K562 (cell line): Measurements from ENCODE around the gene AIPL1. TPM values are rescaled to one million over a fixed set of nuclear protein-coding genes. Genes with fewer than 3 reads are reported as not detected.

Source experiments
- ATAC-seq: fragments of 200-7000 bp; cut with Tn5 transposase; 3 replicates; pipeline ENCODE4 v1.9.1; 2020; ENCODE audit warnings: moderate library complexity
- Bru-seq: library from RNA; stranded (reverse); fragments of 400-500 nt; gene quantifications from one replicate; lab custom pipeline; 2021; lab: Mats Ljungman, UMichigan
- BruChase-seq, 2 experiments: library from RNA; stranded (reverse); fragments of 400-500 nt; gene quantifications; one replicate each; lab custom pipeline; 2021; lab: Mats Ljungman, UMichigan
- BruUV-seq: library from RNA; stranded (reverse); fragments of 400-500 nt; replicated peaks from 2 replicates; lab custom pipeline; 2021; lab: Mats Ljungman, UMichigan
- CTCF ChIA-PET: fragments of 300-600 bp; formaldehyde crosslinking; extraction: SDS; loops from one replicate; lab custom pipeline; 2021; ENCODE audit warnings: low intra/inter-chr PET ratio; lab: Yijun Ruan, JAX
- POLR2A ChIA-PET: fragments of 300-600, 350-650 bp; sonication (Branson Sonifier 250); formaldehyde crosslinking; extraction: SDS; loops from one replicate; lab custom pipeline; 2021; ENCODE audit warnings: antibody characterized with exemption, inconsistent platforms; lab: Yijun Ruan, JAX
- DNase-seq, 4 experiments: peaks; one replicate each; pipeline versions ENCODE4 v3.0.0 to v3.0.0-alpha.2; 2011 to 2018; ENCODE audit warnings: low spot score in 3 of 4, mixed read lengths in 3 of 4; ENCODE audit errors: extremely low read depth in 1 of 4
- FAIRE-seq: peaks from 2 replicates; lab custom pipeline; 2011; peaks lifted over from hg19 to GRCh38; lab: Jason Lieb, UNC
- H2AFZ ChIP-seq: 2 replicates; pipeline ENCODE4 v1.6.0; 2011; ENCODE audit warnings: low read depth, low read length, control low read depth, inconsistent platforms
- H3K27ac ChIP-seq: fragments of 200-600 bp; 3 replicates; pipeline ENCODE4 v1.8.0; 2011; ENCODE audit warnings: low read depth, mild to moderate bottlenecking, control low read depth, inconsistent platforms, low read length, moderate library complexity, mixed read lengths; ENCODE audit errors: extremely low read depth
- H3K27me3 ChIP-seq, 2 experiments: fragments of 300-600 bp in 1 of 2; 2 replicates in 1 of 2; 3 replicates in 1 of 2; pipeline versions ENCODE4 v1.6.0 to v1.8.0; 2011; ENCODE audit warnings: inconsistent platforms in 2 of 2, low read length in 2 of 2, mild to moderate bottlenecking in 1 of 2, mixed read lengths in 1 of 2, moderate library complexity in 1 of 2; ENCODE audit not compliant: control insufficient read depth in 2 of 2, insufficient read depth in 2 of 2
- H3K36me3 ChIP-seq: fragments of 300-600 bp; 3 replicates; pipeline ENCODE4 v1.8.0; 2011; ENCODE audit warnings: mild to moderate bottlenecking, low read length, inconsistent platforms; ENCODE audit not compliant: control insufficient read depth, insufficient read depth
- H3K4me1 ChIP-seq, 2 experiments: fragments of 200-600 bp in 1 of 2; replicated peaks in 1 of 2; 2 replicates in 1 of 2; 3 replicates in 1 of 2; pipeline versions ENCODE4 v1.5.1 to v1.8.0; 2011; ENCODE audit warnings: inconsistent platforms in 2 of 2, low read length in 2 of 2, mild to moderate bottlenecking in 1 of 2, mixed read lengths in 1 of 2, moderate library complexity in 1 of 2; ENCODE audit not compliant: control insufficient read depth in 2 of 2, insufficient read depth in 2 of 2
- H3K4me2 ChIP-seq: 2 replicates; pipeline ENCODE4 v1.6.1; 2011; ENCODE audit warnings: low read length, control low read depth, inconsistent platforms, mixed read lengths; ENCODE audit not compliant: insufficient read depth
- H3K4me3 ChIP-seq: fragments of 200-600 bp; sonication (generic), shearing (Covaris generic); 2 replicates; pipeline ENCODE4 v1.5.1; 2016; ENCODE audit warnings: control low read depth, inconsistent platforms
- H3K79me2 ChIP-seq: fragments of 200-600 bp; 3 replicates; pipeline ENCODE4 v1.8.0; 2011; ENCODE audit warnings: low read length, inconsistent platforms; ENCODE audit not compliant: control insufficient read depth, insufficient read depth
- H3K9ac ChIP-seq, 2 experiments: 2 replicates each; pipeline versions ENCODE4 v1.6.0 to v1.6.1; 2011; ENCODE audit warnings: low read depth in 2 of 2, low read length in 2 of 2, control low read depth in 1 of 2, inconsistent platforms in 1 of 2, mild to moderate bottlenecking in 1 of 2, mixed read lengths in 1 of 2; ENCODE audit not compliant: insufficient read depth in 1 of 2
- H3K9me1 ChIP-seq: one replicate; pipeline ENCODE4 v1.6.0; 2011; ENCODE audit warnings: inconsistent platforms, mild to moderate bottlenecking, low read length, moderate library complexity; ENCODE audit not compliant: control insufficient read depth, insufficient read depth
- H3K9me3 ChIP-seq: replicated peaks from 2 replicates; pipeline ENCODE4 v1.5.1; 2011; ENCODE audit warnings: low read depth, low read length, inconsistent platforms; ENCODE audit not compliant: control insufficient read depth, insufficient read depth
- H4K20me1 ChIP-seq: replicated peaks from 2 replicates; pipeline ENCODE4 v1.6.1; 2011; ENCODE audit warnings: low read length, inconsistent platforms, mixed read lengths; ENCODE audit not compliant: control insufficient read depth, insufficient read depth
- KLF10 ChIP-seq: fragments of 250-450 bp; sonication (Bioruptor Pico); IDR thresholded peaks from 2 replicates; pipeline ENCODE4 v1.6.1; 2021; ENCODE audit warnings: matching md5 sums
- PCBP1 ChIP-seq: fragments of 200-400 bp; formaldehyde crosslinking; IDR thresholded peaks from 2 replicates; pipeline ENCODE4 v1.6.1; 2018; ENCODE audit warnings: mild to moderate bottlenecking, low read depth, low read length; ENCODE audit not compliant: poor library complexity, severe bottlenecking
- WGBS: fragments of 100-300 bp; shearing (Covaris generic); methylation state at CpG from one replicate; pipeline ENCODE4 v1.1.6; 2016; ENCODE audit warnings: low coverage, mixed read lengths; ENCODE audit not compliant: insufficient coverage; ENCODE audit errors: missing lambda C conversion rate; 5-methylcytosine and 5-hydroxymethylcytosine counted together
- in situ Hi-C: fragments of 300-500 bp; cut with MboI; formaldehyde crosslinking; loops from 4 replicates; pipeline ENCODE4 v1.15.0; 2018; ENCODE audit warnings: inconsistent platforms, mixed read lengths
- intact Hi-C: fragments of 100-400 bp; cut with micrococcal nuclease; formaldehyde crosslinking; loops from 2 replicates; pipeline ENCODE4 v1.14.2; 2022
- long read RNA-seq, 3 experiments: library from polyadenylated mRNA in 2 of 3; library from RNA in 1 of 3; unstranded in 2 of 3; stranded (forward) in 1 of 3; transcript quantifications; one replicate each; pipeline ENCODE4 v2.0.0, GENCODE V29; 2019 to 2022
- polyA minus RNA-seq, 3 experiments: library from RNA; depleted of rRNA, polyadenylated mRNA; stranded (reverse); fragments of >200 nt; gene quantifications; 2 replicates each; pipeline ENCODE4 v1.2.3, GENCODE V29; 2011
- polyA plus RNA-seq, 8 experiments: library from polyadenylated mRNA; depleted of rRNA in 4 of 8; stranded (reverse) in 5 of 8; unstranded in 3 of 8; fragments of >200 nt; fragmentation: Nextera tagmentation in 2 of 8; fragmentation: Illumina TruSeq in 1 of 8; extraction: Ambion mirVana in 2 of 8; extraction: Trizol in 1 of 8; gene quantifications; 2 replicates each; pipeline versions ENCODE4 v1.2.1 to v1.2.3, GENCODE V29; 2011 to 2014; ENCODE audit warnings: inconsistent platforms in 1 of 8, missing spikeins in 1 of 8
- total RNA-seq, 7 experiments: library from RNA; depleted of rRNA in 6 of 7; stranded (reverse); fragments of >200 nt in 6 of 7; fragmentation: Illumina TruSeq in 2 of 7; extraction: Trizol in 2 of 7; gene quantifications; 2 replicates each; pipeline versions ENCODE4 v1.2.1 to v1.2.3, GENCODE V29; 2011 to 2021; ENCODE audit warnings: low replicate concordance in 1 of 7
- TF ChIP-seq, protein P1 (sequence below): sonication (generic); formaldehyde crosslinking; IDR thresholded peaks from 2 replicates; pipeline ENCODE4 v1.8.1; 2023; ENCODE audit warnings: mild to moderate bottlenecking, missing genetic modification reagents, moderate library complexity
- TF ChIP-seq, protein P2 (sequence below): fragments of 250-450 bp; sonication (Bioruptor Pico); IDR thresholded peaks from 2 replicates; pipeline ENCODE4 v1.8.0; 2022; ENCODE audit warnings: moderate library complexity, mild to moderate bottlenecking, inconsistent platforms
- TF ChIP-seq, protein P3 (sequence below): fragments of 250-450 bp; sonication (Bioruptor Pico); IDR thresholded peaks from 2 replicates; pipeline ENCODE4 v1.5.0; 2022; ENCODE audit warnings: mild to moderate bottlenecking
- TF ChIP-seq, protein P4 (sequence below): sonication (generic); formaldehyde crosslinking; IDR thresholded peaks from 2 replicates; pipeline ENCODE4 v1.8.1; 2023; ENCODE audit warnings: mild to moderate bottlenecking, missing genetic modification reagents

AIPL1 gene, protein sequence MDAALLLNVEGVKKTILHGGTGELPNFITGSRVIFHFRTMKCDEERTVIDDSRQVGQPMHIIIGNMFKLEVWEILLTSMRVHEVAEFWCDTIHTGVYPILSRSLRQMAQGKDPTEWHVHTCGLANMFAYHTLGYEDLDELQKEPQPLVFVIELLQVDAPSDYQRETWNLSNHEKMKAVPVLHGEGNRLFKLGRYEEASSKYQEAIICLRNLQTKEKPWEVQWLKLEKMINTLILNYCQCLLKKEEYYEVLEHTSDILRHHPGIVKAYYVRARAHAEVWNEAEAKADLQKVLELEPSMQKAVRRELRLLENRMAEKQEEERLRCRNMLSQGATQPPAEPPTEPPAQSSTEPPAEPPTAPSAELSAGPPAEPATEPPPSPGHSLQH
- total RNA-seq (2011; cell fraction: chromatin; rRNA removed; ENCODE audit: low replicate concordance), result not detected in 2 replicates
- not detected in 2 replicates for total RNA-seq (2011; cell fraction: nucleolus; rRNA removed)
- total RNA-seq (2011; cell fraction: nucleoplasm; rRNA removed), result not detected in 2 replicates
- total RNA-seq (2014; rRNA removed) (not detected in 2 replicates), total RNA-seq (2014; rRNA removed; fragmentation: Illumina TruSeq; extraction: Trizol) (not detected in 2 replicates), total RNA-seq (2015; rRNA removed; fragmentation: Illumina TruSeq; extraction: Trizol) (not detected in 2 replicates), total RNA-seq (2021) (not detected in 2 replicates), polyA plus RNA-seq (2011; rRNA removed) (not detected in 2 replicates), polyA plus RNA-seq (2014; fragmentation: Illumina TruSeq; extraction: Trizol) (not detected in 2 replicates), polyA plus RNA-seq (2014; fragmentation: Nextera tagmentation; extraction: Ambion mirVana) (not detected), polyA plus RNA-seq (2014; rRNA removed) (not detected in 2 replicates), polyA minus RNA-seq (2011; rRNA and poly(A)+ RNA removed) (not detected in 2 replicates), Bru-seq, nascent RNA (not detected), BruChase-seq, experiment 1, labeled RNA remaining after a 2-hour chase (not detected), BruChase-seq, experiment 2, labeled RNA remaining after a 6-hour chase (not detected)
- polyA plus RNA-seq (2011; cell fraction: cytosol; rRNA removed), result not detected in 2 replicates
- not detected in 2 replicates for polyA plus RNA-seq (2011; cell fraction: nucleus; rRNA removed)
- polyA plus RNA-seq (2012), result not detected in 2 replicates
- not detected in 2 replicates for polyA minus RNA-seq (2011; cell fraction: cytosol; rRNA and poly(A)+ RNA removed)
- not detected in 2 replicates for polyA minus RNA-seq (2011; cell fraction: nucleus; rRNA and poly(A)+ RNA removed)
- long read RNA-seq, experiment 1, result 0 reads
- long read RNA-seq, experiment 2, result 0 reads
- long read RNA-seq, experiment 3, result 0 reads

DNA sequence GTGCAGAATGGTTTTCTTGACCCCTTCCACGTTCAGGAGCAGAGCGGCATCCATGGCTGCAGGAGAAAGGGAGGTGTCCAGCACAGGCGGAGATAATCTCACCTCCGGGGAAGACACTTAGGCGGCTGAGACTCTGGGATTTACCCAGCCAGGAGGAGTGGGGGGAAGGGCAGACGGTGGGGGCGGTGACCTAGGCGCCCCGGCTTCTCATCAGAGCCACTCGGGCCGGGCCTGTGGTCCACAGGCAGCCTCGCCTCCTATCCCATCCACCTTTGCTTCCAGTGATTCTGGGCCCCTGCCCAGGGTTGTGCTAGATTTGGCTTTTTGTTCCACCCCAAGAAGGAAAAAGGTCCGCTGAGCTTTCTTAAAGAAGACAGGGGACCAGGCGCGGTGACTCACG, at the start of gene AIPL1:
Gene AIPL1, minus strand, starts transcription at position 71 of the 400 bp plus-strand sequence. Its CDS starts 17 bp downstream, at position 54.
- H3K9ac ChIP-seq, result no peak within 1 kb of the TSS
- no peaks in the 10 kb centered on the region for H3K9me1 ChIP-seq
- H3K4me1 ChIP-seq, result peaks cover 0 to 4% of the 10 kb centered on the region in 2 experiments; a peak in 1 of 5 replicates
- H3K27ac ChIP-seq, result no peak within 1 kb of the TSS
- H3K4me2 ChIP-seq, result no peak within 1 kb of the TSS
- ATAC-seq (no peak), FAIRE-seq (no peak)
- intact Hi-C loops, result no loop called here
- in situ Hi-C loops, result loop anchor here (25.0 kb wide), 1 partner anchor 1198 kb away; the partner anchor contains the start of gene SCIMP
- WGBS, result 20% methylated on average over 9 of the region's 16 CpGs
- H3K36me3 ChIP-seq, result no peaks in the 10 kb centered on the region
- CTCF ChIA-PET, result no interaction called here
- no peaks in the 10 kb centered on the region for H3K9me3 ChIP-seq
- H4K20me1 ChIP-seq, result no peaks in the 10 kb centered on the region
- H3K79me2 ChIP-seq, result no peaks in the 10 kb centered on the region
- TF ChIP-seq, protein P1, sequence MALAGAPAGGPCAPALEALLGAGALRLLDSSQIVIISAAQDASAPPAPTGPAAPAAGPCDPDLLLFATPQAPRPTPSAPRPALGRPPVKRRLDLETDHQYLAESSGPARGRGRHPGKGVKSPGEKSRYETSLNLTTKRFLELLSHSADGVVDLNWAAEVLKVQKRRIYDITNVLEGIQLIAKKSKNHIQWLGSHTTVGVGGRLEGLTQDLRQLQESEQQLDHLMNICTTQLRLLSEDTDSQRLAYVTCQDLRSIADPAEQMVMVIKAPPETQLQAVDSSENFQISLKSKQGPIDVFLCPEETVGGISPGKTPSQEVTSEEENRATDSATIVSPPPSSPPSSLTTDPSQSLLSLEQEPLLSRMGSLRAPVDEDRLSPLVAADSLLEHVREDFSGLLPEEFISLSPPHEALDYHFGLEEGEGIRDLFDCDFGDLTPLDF (CRISPR knock-in tag), result no peak
- TF ChIP-seq KLF10, result no peak
- TF ChIP-seq, protein P2, sequence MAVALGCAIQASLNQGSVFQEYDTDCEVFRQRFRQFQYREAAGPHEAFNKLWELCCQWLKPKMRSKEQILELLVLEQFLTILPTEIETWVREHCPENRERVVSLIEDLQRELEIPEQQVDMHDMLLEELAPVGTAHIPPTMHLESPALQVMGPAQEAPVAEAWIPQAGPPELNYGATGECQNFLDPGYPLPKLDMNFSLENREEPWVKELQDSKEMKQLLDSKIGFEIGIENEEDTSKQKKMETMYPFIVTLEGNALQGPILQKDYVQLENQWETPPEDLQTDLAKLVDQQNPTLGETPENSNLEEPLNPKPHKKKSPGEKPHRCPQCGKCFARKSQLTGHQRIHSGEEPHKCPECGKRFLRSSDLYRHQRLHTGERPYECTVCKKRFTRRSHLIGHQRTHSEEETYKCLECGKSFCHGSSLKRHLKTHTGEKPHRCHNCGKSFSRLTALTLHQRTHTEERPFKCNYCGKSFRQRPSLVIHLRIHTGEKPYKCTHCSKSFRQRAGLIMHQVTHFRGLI (CRISPR knock-in tag), result no peak
- TF ChIP-seq, protein P3, sequence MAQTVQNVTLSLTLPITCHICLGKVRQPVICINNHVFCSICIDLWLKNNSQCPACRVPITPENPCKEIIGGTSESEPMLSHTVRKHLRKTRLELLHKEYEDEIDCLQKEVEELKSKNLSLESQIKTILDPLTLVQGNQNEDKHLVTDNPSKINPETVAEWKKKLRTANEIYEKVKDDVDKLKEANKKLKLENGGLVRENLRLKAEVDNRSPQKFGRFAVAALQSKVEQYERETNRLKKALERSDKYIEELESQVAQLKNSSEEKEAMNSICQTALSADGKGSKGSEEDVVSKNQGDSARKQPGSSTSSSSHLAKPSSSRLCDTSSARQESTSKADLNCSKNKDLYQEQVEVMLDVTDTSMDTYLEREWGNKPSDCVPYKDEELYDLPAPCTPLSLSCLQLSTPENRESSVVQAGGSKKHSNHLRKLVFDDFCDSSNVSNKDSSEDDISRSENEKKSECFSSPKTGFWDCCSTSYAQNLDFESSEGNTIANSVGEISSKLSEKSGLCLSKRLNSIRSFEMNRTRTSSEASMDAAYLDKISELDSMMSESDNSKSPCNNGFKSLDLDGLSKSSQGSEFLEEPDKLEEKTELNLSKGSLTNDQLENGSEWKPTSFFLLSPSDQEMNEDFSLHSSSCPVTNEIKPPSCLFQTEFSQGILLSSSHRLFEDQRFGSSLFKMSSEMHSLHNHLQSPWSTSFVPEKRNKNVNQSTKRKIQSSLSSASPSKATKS (CRISPR knock-in tag), result no peak
- TF ChIP-seq, protein P4, sequence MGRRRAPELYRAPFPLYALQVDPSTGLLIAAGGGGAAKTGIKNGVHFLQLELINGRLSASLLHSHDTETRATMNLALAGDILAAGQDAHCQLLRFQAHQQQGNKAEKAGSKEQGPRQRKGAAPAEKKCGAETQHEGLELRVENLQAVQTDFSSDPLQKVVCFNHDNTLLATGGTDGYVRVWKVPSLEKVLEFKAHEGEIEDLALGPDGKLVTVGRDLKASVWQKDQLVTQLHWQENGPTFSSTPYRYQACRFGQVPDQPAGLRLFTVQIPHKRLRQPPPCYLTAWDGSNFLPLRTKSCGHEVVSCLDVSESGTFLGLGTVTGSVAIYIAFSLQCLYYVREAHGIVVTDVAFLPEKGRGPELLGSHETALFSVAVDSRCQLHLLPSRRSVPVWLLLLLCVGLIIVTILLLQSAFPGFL, result no peak
- TF ChIP-seq PCBP1, result no peak
- TF ChIP-seq, all 486 proteins: peak for 0
- Histone ChIP-seq H3K27me3 (peaks cover 0 to 10% of the 10 kb centered on the region in 2 experiments; a peak in 1 of 5 replicates), H2AFZ (no peak within 1 kb of the TSS), H3K4me3 (no peak within 1 kb of the TSS)
- no TSS peak for BruUV-seq
- POLR2A ChIA-PET, result no interaction called here
- no peak for DNase-seq
